Liver (tissue), 9 donors: ENCODE data around the gene MRAP. TPM values are rescaled to one million over a fixed set of nuclear protein-coding genes. Genes with fewer than 3 reads are reported as not detected.

ENCODE experiments used
- DNase-seq: peaks from one replicate; pipeline ENCODE4 v3.0.0-alpha.2; 2017; ENCODE audit warnings: low spot score
- H3K27ac ChIP-seq, 2 donors: one replicate each; pipeline ENCODE4 v1.7.0; 2013; ENCODE audit warnings: inconsistent platforms in 2 of 2, low read length in 2 of 2, control low read depth in 1 of 2, low read depth in 1 of 2, mild to moderate bottlenecking in 1 of 2
- H3K27me3 ChIP-seq, 4 donors: one replicate each; pipeline versions ENCODE4 v1.6.1 to v1.7.0; 2013; ENCODE audit warnings: low read length in 3 of 4, inconsistent platforms in 1 of 4, mild to moderate bottlenecking in 1 of 4, moderate library complexity in 1 of 4; ENCODE audit not compliant: control insufficient read depth in 4 of 4, insufficient read depth in 4 of 4
- H3K36me3 ChIP-seq, 4 donors: one replicate each; pipeline versions ENCODE4 v1.6.1 to v1.7.0; 2013; ENCODE audit warnings: low read length in 3 of 4, mild to moderate bottlenecking in 3 of 4, low read depth in 1 of 4, moderate library complexity in 1 of 4; ENCODE audit not compliant: control insufficient read depth in 4 of 4, insufficient read depth in 3 of 4
- H3K4me1 ChIP-seq, 4 donors: one replicate each; pipeline versions ENCODE4 v1.6.1 to v1.7.0; 2013; ENCODE audit warnings: low read length in 3 of 4, mild to moderate bottlenecking in 3 of 4, moderate library complexity in 1 of 4; ENCODE audit not compliant: control insufficient read depth in 4 of 4, insufficient read depth in 4 of 4
- H3K4me3 ChIP-seq, 3 donors: one replicate each; pipeline versions ENCODE4 v1.6.1 to v1.7.0; 2013; ENCODE audit warnings: low read length in 3 of 3, control low read depth in 1 of 3, low read depth in 1 of 3, mild to moderate bottlenecking in 1 of 3
- H3K9ac ChIP-seq, 2 donors: one replicate each; pipeline ENCODE4 v1.7.0; 2013; ENCODE audit warnings: low read length in 2 of 2, mild to moderate bottlenecking in 2 of 2, moderate library complexity in 2 of 2, control low read depth in 1 of 2, low read depth in 1 of 2
- H3K9me3 ChIP-seq, 4 donors: one replicate each; pipeline versions ENCODE4 v1.6.1 to v1.7.0; 2013; ENCODE audit warnings: low read length in 3 of 4; ENCODE audit not compliant: control insufficient read depth in 4 of 4
- EGR1 ChIP-seq, 2 donors: IDR thresholded peaks; 2 replicates each; pipeline ENCODE4 v1.6.1; 2016 to 2018; ENCODE audit warnings: antibody characterized with exemption in 2 of 2, low read depth in 2 of 2
- FOXA1 ChIP-seq: IDR thresholded peaks from 2 replicates; pipeline ENCODE4 v1.6.1; 2016; ENCODE audit warnings: antibody characterized with exemption
- FOXA2 ChIP-seq: IDR thresholded peaks from 2 replicates; pipeline ENCODE4 v1.6.1; 2016; ENCODE audit warnings: antibody characterized with exemption
- HNF4A ChIP-seq, 2 donors: conservative IDR thresholded peaks; 2 replicates each; pipeline ENCODE4 v1.6.1; 2016; ENCODE audit warnings: antibody characterized with exemption in 2 of 2, mild to moderate bottlenecking in 2 of 2
- HNF4G ChIP-seq: IDR thresholded peaks from 2 replicates; pipeline ENCODE4 v1.6.1; 2016; ENCODE audit warnings: antibody characterized with exemption
- JUND ChIP-seq, 2 donors: IDR thresholded peaks; 2 replicates each; pipeline ENCODE4 v1.6.1; 2016; ENCODE audit warnings: antibody characterized with exemption in 2 of 2
- MAX ChIP-seq: IDR thresholded peaks from 2 replicates; pipeline ENCODE4 v1.6.1; 2016; ENCODE audit warnings: antibody characterized with exemption
- NR2F2 ChIP-seq: IDR thresholded peaks from 2 replicates; pipeline ENCODE4 v1.6.1; 2016; ENCODE audit warnings: antibody characterized with exemption
- RAD21 ChIP-seq, 2 donors: IDR thresholded peaks; 2 replicates each; pipeline ENCODE4 v1.6.1; 2016; ENCODE audit warnings: antibody characterized with exemption in 2 of 2, mild to moderate bottlenecking in 2 of 2
- SP1 ChIP-seq: IDR thresholded peaks from 2 replicates; pipeline ENCODE4 v1.6.1; 2018; ENCODE audit warnings: antibody characterized with exemption, mild to moderate bottlenecking
- TAF1 ChIP-seq: conservative IDR thresholded peaks from 2 replicates; pipeline ENCODE4 v1.6.1; 2016; ENCODE audit warnings: antibody characterized with exemption, mild to moderate bottlenecking
- YY1 ChIP-seq: IDR thresholded peaks from 2 replicates; pipeline ENCODE4 v1.6.1; 2016; ENCODE audit warnings: antibody characterized with exemption, mild to moderate bottlenecking
- WGBS: extraction: QIAGEN DNeasy Blood & Tissue Kit; methylation state at CpG from one replicate; pipeline ENCODE4 v1.1.7; 2013; 5-methylcytosine and 5-hydroxymethylcytosine counted together
- polyA plus RNA-seq, 2 donors: library from polyadenylated mRNA; stranded (reverse) in 1 of 2; unstranded in 1 of 2; fragments of 200-250 nt in 1 of 2; fragments of >200 nt in 1 of 2; fragmentation: Nextera tagmentation in 1 of 2; extraction: Ambion mirVana in 1 of 2; gene quantifications; one replicate each; pipeline versions ENCODE4 v1.2.1 to v1.2.3, GENCODE V29; 2013 to 2015
- total RNA-seq, 2 donors: library from RNA; depleted of rRNA; stranded (reverse); fragments of >200 nt; gene quantifications; one replicate each; pipeline ENCODE4 v1.2.3, GENCODE V29; 2014
- TF ChIP-seq, protein P1 (sequence below): IDR thresholded peaks from 2 replicates; pipeline ENCODE4 v1.6.1; 2016; ENCODE audit warnings: antibody characterized with exemption
- TF ChIP-seq, protein P2 (sequence below): IDR thresholded peaks from 2 replicates; pipeline ENCODE4 v1.6.1; 2016; ENCODE audit warnings: antibody characterized with exemption, mild to moderate bottlenecking
- TF ChIP-seq, protein P3 (sequence below): IDR thresholded peaks from 2 replicates; pipeline ENCODE4 v1.6.1; 2016; ENCODE audit warnings: antibody characterized with exemption
- donor health status: healthy.
- donor health status: healthy.
- donor health status: healthy.
- donor health status: healthy.
- donor health status: healthy.

MRAP gene
- total and polyA plus RNA-seq, 4 donors, result 0.17 to 0.79 TPM; not detected in 2

GRCh38 chr21:32282992-32283391, 15.7 kb upstream of the MRAP start (continued):
- TF ChIP-seq, protein P1, sequence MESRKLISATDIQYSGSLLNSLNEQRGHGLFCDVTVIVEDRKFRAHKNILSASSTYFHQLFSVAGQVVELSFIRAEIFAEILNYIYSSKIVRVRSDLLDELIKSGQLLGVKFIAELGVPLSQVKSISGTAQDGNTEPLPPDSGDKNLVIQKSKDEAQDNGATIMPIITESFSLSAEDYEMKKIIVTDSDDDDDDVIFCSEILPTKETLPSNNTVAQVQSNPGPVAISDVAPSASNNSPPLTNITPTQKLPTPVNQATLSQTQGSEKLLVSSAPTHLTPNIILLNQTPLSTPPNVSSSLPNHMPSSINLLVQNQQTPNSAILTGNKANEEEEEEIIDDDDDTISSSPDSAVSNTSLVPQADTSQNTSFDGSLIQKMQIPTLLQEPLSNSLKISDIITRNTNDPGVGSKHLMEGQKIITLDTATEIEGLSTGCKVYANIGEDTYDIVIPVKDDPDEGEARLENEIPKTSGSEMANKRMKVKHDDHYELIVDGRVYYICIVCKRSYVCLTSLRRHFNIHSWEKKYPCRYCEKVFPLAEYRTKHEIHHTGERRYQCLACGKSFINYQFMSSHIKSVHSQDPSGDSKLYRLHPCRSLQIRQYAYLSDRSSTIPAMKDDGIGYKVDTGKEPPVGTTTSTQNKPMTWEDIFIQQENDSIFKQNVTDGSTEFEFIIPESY, result no peak
- TF ChIP-seq HNF4G (no peak), SP1 (no peak)

- H3K9ac ChIP-seq, result no peak overlapping the region
- DNase-seq, result no peak
- H3K4me1 ChIP-seq, result no peaks in the 10 kb centered on the region
- 94% methylated on average over 4 of the region's 4 CpGs for WGBS
- H3K36me3 ChIP-seq, result no peaks in the 10 kb centered on the region
- H3K27ac ChIP-seq, result no peak overlapping the region
- H3K27me3 ChIP-seq, result no peaks in the 10 kb centered on the region
- TF ChIP-seq FOXA2, result no peak
- TF ChIP-seq, protein P1, result no peak
- TF ChIP-seq RAD21 (IDR thresholded peaks at IDR 0.05), result no peak
- no peak for TF ChIP-seq YY1
- no peak for TF ChIP-seq NR2F2
- no peak for TF ChIP-seq TAF1
- no peak for TF ChIP-seq HNF4A (conservative IDR thresholded peaks at IDR 0.05)
- no peak for TF ChIP-seq SP1
- no peak for TF ChIP-seq EGR1 (IDR thresholded peaks at IDR 0.05; ENCODE audit: low read depth in 2 of 2)
- no peak for TF ChIP-seq MAX
- no peak for TF ChIP-seq HNF4G
- no peak for TF ChIP-seq JUND (IDR thresholded peaks at IDR 0.05)
- no peak for TF ChIP-seq FOXA1
- TF ChIP-seq, protein P2, sequence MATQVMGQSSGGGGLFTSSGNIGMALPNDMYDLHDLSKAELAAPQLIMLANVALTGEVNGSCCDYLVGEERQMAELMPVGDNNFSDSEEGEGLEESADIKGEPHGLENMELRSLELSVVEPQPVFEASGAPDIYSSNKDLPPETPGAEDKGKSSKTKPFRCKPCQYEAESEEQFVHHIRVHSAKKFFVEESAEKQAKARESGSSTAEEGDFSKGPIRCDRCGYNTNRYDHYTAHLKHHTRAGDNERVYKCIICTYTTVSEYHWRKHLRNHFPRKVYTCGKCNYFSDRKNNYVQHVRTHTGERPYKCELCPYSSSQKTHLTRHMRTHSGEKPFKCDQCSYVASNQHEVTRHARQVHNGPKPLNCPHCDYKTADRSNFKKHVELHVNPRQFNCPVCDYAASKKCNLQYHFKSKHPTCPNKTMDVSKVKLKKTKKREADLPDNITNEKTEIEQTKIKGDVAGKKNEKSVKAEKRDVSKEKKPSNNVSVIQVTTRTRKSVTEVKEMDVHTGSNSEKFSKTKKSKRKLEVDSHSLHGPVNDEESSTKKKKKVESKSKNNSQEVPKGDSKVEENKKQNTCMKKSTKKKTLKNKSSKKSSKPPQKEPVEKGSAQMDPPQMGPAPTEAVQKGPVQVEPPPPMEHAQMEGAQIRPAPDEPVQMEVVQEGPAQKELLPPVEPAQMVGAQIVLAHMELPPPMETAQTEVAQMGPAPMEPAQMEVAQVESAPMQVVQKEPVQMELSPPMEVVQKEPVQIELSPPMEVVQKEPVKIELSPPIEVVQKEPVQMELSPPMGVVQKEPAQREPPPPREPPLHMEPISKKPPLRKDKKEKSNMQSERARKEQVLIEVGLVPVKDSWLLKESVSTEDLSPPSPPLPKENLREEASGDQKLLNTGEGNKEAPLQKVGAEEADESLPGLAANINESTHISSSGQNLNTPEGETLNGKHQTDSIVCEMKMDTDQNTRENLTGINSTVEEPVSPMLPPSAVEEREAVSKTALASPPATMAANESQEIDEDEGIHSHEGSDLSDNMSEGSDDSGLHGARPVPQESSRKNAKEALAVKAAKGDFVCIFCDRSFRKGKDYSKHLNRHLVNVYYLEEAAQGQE, result no peak
- TF ChIP-seq, protein P3, sequence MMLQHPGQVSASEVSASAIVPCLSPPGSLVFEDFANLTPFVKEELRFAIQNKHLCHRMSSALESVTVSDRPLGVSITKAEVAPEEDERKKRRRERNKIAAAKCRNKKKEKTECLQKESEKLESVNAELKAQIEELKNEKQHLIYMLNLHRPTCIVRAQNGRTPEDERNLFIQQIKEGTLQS, result no peak
- H3K9me3 ChIP-seq, result no peaks in the 10 kb centered on the region
- H3K4me3 ChIP-seq, result no peak overlapping the region
Observed at GRCh38 chr21:32285476-32285875, 13.2 kb upstream of the MRAP start.
